Astrocyte (in vitro differentiated cells and primary cell): Measurements from ENCODE around the gene GPX3.

Experiments
- EZH2 ChIP-seq: IDR thresholded peaks from 2 replicates; pipeline ENCODE4 v1.6.1; 2012; ENCODE audit warnings: mild to moderate bottlenecking, low read length, inconsistent platforms; ENCODE audit not compliant: insufficient read depth
- TF ChIP-seq, protein P1 (sequence below): IDR thresholded peaks from 2 replicates; pipeline ENCODE4 v1.5.1; 2011; ENCODE audit warnings: low read depth, mild to moderate bottlenecking, inconsistent platforms, low read length, moderate library complexity; ENCODE audit not compliant: insufficient read depth

DNA sequence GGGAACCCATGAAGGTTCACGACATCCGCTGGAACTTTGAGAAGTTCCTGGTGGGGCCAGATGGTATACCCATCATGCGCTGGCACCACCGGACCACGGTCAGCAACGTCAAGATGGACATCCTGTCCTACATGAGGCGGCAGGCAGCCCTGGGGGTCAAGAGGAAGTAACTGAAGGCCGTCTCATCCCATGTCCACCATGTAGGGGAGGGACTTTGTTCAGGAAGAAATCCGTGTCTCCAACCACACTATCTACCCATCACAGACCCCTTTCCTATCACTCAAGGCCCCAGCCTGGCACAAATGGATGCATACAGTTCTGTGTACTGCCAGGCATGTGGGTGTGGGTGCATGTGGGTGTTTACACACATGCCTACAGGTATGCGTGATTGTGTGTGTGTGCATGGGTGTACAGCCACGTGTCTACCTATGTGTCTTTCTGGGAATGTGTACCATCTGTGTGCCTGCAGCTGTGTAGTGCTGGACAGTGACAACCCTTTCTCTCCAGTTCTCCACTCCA is 7.6 kb downstream of the GPX3 start:
- TF ChIP-seq, protein P1, sequence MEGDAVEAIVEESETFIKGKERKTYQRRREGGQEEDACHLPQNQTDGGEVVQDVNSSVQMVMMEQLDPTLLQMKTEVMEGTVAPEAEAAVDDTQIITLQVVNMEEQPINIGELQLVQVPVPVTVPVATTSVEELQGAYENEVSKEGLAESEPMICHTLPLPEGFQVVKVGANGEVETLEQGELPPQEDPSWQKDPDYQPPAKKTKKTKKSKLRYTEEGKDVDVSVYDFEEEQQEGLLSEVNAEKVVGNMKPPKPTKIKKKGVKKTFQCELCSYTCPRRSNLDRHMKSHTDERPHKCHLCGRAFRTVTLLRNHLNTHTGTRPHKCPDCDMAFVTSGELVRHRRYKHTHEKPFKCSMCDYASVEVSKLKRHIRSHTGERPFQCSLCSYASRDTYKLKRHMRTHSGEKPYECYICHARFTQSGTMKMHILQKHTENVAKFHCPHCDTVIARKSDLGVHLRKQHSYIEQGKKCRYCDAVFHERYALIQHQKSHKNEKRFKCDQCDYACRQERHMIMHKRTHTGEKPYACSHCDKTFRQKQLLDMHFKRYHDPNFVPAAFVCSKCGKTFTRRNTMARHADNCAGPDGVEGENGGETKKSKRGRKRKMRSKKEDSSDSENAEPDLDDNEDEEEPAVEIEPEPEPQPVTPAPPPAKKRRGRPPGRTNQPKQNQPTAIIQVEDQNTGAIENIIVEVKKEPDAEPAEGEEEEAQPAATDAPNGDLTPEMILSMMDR, result no peak
- TF ChIP-seq EZH2, result no peak
